Stimulated activated CD8-positive, alpha-beta memory T cell treated with anti-CD3 and anti-CD28 coated beads, Interleukin-15, amount 100 ng/mL, for 24 hours (primary cell): ENCODE results near the gene CD37.
"Not testable (repeated sequence)": the region's sequence is repeated elsewhere in the genome, so short reads cannot be mapped to it uniquely, and the experiment has no call there.

Experiments
- DNase-seq: peaks from one replicate; pipeline ENCODE4 v3.0.0-alpha.2; 2020; ENCODE audit warnings: low read depth

Gene CD37

DNA sequence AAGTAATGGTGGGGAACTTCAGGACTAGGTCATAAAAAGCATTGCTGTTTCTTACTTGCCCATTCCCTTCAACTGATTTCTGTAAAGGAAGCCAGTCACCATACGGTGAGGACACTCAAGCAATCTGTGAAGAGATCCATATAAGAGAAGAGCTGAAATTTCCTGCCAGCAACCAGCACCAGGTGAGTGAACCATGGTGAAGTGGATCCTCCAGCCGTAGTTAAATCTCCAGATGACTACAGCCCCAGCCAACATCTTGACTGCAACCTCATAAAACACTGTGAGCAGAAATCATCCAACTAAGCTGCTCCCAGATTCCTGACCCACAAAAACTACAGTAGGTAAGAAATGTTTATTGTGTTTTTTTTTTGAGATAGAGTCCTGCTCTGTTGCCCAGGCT lies 6.5 kb upstream of the CD37 start:
- no peak for DNase-seq

DNA sequence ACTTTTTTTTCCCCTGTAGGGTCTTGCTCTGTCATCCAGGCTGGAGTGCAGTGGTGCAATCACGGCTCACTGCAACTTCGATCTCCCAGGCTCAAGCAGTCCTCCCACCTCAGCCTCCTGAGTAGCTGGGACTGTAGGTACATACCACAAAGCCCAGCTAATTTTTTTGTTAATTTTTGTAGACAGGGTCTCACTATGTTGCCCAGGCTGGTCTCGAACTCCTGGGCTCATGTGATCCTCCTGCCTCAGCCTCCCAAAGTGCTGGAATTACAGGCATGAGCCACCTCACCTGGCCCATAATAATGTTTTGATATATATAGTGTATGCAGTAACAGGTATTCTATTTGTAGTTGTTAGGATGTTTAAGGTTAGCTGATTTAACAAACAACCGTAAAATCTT lies 4.0 kb upstream of the CD37 start:
- not testable (repeated sequence) for DNase-seq

GRCh38 chr19:49331616-49332055 lies 3.6 kb upstream of the CD37 start:
- DNase-seq = no peak

- DNase-seq = not testable (repeated sequence)
Observed at GRCh38 chr19:49332691-49333417, 2.4 kb upstream of the CD37 start.

- no peak for DNase-seq
Observed at GRCh38 chr19:49333418-49333805, 1.8 kb upstream of the CD37 start.

- peak; percentile 31 for DNase-seq
Observed at GRCh38 chr19:49333811-49334288, 1.4 kb upstream of the CD37 start.

- no peak for DNase-seq
Observed at GRCh38 chr19:49335784-49336481, 727 bp downstream of the CD37 start.

GRCh38 chr19:49336482-49337266 lies 1.5 kb downstream of the CD37 start:
- DNase-seq = no peak

DNA sequence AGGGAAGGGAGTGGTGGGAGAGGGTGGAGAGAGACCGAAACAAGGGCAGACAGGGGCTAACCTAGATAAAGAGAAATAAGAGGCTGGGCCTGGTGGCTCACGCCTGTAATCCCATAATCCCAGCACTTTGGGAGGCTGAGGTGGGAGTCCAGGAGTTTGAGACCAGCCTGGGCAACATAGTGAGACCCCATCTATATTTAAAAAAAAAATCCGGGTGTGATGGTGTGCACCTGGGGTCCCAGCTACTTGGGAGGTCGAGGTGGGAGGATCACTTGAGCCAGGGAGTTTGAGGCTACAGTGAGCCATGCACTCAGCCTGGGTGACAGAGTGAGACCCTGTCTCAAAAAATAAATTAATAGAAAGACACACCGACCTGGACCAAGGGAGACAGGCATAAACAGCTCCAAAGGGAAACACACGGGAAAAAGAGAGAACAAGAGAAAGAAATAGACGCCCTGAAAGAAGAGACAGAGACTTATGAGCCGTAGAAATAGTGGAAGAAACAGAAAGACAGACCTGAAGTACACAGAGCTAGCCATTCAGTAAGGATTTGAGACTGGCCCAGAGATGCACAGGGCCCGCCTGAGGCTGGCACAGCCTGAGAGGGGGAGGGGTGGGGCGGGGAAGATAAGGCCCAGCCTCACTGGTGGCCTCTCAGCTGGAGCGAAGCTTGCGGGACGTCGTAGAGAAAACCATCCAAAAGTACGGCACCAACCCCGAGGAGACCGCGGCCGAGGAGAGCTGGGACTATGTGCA lies 2.2 kb downstream of the CD37 start:
- DNase-seq = no peak

- no peak for DNase-seq
Observed at GRCh38 chr19:49338023-49338677, 2.9 kb downstream of the CD37 start.

GRCh38 chr19:49338691-49339300 lies 3.6 kb downstream of the CD37 start:
- DNase-seq = no peak

DNA sequence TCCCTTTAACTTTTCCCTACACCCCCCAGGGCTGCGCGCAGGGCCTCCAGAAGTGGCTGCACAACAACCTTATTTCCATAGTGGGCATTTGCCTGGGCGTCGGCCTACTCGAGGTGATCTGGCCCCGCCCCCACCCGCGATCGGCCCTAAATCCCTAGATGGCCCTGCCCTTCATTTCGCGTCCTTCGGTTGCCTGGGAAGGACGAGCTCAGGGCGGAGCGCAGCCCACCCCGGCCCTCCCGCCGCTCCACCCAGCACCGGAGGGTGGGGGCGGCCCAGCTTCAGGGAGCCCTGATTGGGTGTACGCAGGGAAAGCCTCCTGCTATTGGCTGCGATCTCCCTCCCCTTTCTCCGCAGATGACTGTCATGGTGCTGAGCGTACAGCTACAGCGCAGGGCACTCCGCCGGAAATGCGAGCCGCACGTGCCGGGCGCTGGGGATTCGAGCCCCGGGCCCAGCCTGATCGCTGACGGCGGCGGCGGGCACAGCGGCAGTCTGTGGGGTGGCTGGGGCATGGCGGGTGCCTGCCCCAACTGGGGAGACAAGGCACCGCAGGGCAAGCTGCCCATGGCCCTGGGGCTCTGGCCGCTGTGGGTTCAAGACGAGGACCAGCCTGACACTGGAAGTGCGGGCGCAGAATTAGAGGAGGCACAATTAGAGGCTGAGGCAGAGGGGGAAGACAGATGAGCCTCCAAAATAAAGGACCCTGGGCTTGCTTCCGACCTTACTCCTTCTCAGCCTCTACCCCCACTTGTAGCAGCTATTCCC lies 4.3 kb downstream of the CD37 start:
- DNase-seq = no peak

DNA sequence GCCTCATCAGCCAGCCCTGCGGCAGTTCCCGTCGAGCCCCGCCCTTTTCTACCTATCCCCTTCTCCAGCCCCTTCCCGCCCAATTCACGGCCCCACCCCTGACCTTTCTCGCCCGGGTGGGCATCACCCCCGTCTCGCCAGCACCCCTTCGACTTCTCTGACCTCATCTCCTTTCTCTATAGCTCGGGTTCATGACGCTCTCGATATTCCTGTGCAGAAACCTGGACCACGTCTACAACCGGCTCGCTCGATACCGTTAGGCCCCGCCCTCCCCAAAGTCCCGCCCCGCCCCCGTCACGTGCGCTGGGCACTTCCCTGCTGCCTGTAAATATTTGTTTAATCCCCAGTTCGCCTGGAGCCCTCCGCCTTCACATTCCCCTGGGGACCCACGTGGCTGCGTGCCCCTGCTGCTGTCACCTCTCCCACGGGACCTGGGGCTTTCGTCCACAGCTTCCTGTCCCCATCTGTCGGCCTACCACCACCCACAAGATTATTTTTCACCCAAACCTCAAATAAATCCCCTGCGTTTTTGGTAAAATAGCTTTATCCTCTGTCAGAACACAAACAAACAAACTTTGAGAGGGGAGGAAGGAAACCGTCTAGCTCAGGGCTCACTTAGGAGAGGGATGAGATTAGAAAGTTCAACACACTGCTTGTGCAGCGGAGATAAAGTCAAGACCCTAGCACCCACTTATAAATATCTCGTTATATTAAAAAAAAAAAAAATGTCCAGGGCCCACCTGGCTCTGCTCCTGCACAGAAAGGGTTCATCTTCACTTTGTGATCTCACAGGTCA lies 5.1 kb downstream of the CD37 start:
- no peak for DNase-seq

DNA sequence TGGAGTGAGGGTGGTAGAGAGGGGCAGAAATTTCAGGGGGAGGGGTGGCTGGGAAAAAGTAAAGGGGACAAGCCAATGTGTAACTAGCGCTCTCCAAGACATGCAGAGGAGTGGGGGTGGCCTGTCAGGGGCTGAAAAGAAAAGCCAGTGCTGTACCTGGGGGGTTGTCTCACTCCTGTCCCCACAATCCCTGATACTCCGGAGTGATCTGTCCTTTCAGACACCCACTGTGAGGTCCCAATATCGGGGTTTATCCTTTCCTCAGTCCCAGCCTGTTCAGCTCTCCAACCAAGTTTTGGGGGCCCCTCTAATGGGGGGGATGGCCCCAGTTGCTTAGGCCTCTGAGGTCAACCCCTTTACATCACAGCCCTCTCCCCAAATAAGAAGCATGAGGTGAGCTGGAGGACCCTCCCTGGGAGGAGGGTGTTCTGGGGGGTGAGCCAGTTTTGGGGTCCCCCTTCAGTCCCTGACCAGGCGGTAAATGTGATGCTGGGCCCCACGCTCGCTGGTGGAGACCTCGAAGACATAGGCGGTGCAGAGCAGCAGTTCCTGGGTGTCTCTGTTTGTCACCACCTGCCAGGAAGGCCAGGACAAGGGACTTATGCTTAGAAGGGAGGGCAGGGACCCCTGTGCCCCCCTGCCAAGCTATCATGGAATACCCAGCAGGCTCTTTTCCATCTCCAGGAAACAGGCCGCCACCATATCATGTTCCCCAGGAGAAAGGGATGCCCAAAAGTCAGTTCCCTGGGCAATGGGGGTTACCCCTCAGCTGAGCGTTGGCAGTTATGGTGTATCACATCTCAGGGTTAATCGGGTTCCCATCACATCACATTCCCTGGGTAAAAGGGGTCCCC lies 5.9 kb downstream of the CD37 start:
- DNase-seq = no peak

DNA sequence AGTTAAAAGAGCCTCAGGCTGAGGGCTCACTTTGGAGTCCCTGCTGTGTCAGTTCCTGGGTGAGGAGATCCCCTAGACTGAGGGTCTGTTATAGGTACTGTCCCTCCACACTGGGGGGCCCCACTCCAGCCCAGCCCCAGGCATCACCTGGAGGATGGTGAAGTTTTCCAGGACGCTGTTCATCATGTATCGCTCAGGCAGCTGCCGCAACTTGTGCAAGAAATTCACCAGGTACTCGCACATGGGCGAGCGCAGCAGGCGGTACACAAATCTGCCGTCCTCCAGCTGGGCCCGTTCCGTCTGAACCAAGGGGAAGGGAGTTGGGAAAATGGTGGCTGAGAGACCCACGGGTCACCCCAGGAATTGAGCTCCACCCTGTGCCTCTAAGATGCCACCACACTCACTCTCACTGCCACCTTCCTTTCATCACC lies 7.1 kb downstream of the CD37 start:
- DNase-seq = no peak

GRCh38 chr19:49343123-49343522 lies 7.9 kb downstream of the CD37 start:
- DNase-seq = no peak

GRCh38 chr19:49344505-49345423 lies 9.6 kb downstream of the CD37 start:
- DNase-seq = no peak
